ENCODE measurements around the gene WDR11. TPM values are rescaled to one million over a fixed set of nuclear protein-coding genes. Genes with fewer than 3 reads are reported as not detected.

WDR11 gene
- total RNA-seq, 1 experiment from 2014 or later: 48.7 TPM

- Histone ChIP-seq H3T11ph (ENCODE audit: low read length) (no peak overlapping the region), H2BK15ac (ENCODE audit: low read depth, low read length) (no peak overlapping the region), H3K79me2 (ENCODE audit: insufficient read depth, low read length) (no peaks in the 10 kb centered on the region), H3K56ac (ENCODE audit: insufficient read length, low read depth, low read length) (no peak overlapping the region), H2BK120ac (ENCODE audit: low read depth, low read length, poor library complexity, severe bottlenecking) (no peak overlapping the region), H3K9ac (ENCODE audit: extremely low read depth, insufficient read length, low read length) (no peak overlapping the region), H3K18ac (ENCODE audit: insufficient read length, low read depth, low read length) (no peak overlapping the region), H3K4me2 (ENCODE audit: insufficient read depth, insufficient read length, low read length) (peak overlapping the region; percentile 23), H4K20me1 (ENCODE audit: control insufficient read depth, insufficient read depth, insufficient read length) (no peaks in the 10 kb centered on the region), H3K14ac (ENCODE audit: insufficient read depth, low read length) (no peak overlapping the region), H3K23me2 (ENCODE audit: insufficient read length, low read depth, low read length, poor library complexity, severe bottlenecking) (no peaks in the 10 kb centered on the region), H2AFZ (ENCODE audit: low read length) (peak overlapping the region; percentile 93), H4K5ac (ENCODE audit: insufficient read length, low read depth, low read length) (no peak overlapping the region), H4K8ac (replicated peaks; ENCODE audit: insufficient read length, low read depth, low read length) (no peak overlapping the region), H2BK5ac (ENCODE audit: insufficient read length, low read length) (no peak overlapping the region), H3K4ac (ENCODE audit: low read depth, low read length) (no peak overlapping the region), H3K4me1 (ENCODE audit: insufficient read depth, low read length) (no peaks in the 10 kb centered on the region), H2BK12ac (ENCODE audit: insufficient read length, low read depth, low read length) (no peak overlapping the region), H3K27me3 (ENCODE audit: insufficient read depth, low read length) (no peaks in the 10 kb centered on the region), H4K91ac (ENCODE audit: insufficient read length, low read depth, low read length) (no peak overlapping the region), H3K79me1 (ENCODE audit: insufficient read depth, low read depth, low read length, poor library complexity, severe bottlenecking) (no peaks in the 10 kb centered on the region), H3K9me3 (ENCODE audit: control insufficient read depth, low read depth, low read length) (no peaks in the 10 kb centered on the region), H2BK20ac (ENCODE audit: low read depth, low read length, poor library complexity, severe bottlenecking) (no peak overlapping the region), H2AK5ac (ENCODE audit: insufficient read length, low read length) (no peak overlapping the region), H3K27ac (ENCODE audit: insufficient read length, low read depth, low read length) (no peak overlapping the region), H3K23ac (ENCODE audit: insufficient read length, low read depth, low read length) (no peak overlapping the region)
- H3K4me3 Mint-ChIP-seq: no peak overlapping the region
- DNase-seq: peak; percentile 91
- no peaks in the 10 kb centered on the region for H3K27me3 Mint-ChIP-seq (ENCODE audit: low read depth)
- H3K36me3 Mint-ChIP-seq (ENCODE audit: insufficient read depth in 1 of 3, low read depth in 3 of 3): no peaks in the 10 kb centered on the region; a peak in 1 of 7 replicates
- peaks cover 10 to 16% of the 10 kb centered on the region in 2 experiments; a peak in 3 of 4 replicates for H3K4me1 Mint-ChIP-seq
- no CpG with 5 or more reads among the region's 23 CpGs for WGBS (ENCODE audit: extremely low coverage, insufficient read length, low lambda C conversion rate)
- TF ChIP-seq CTCF (conservative IDR thresholded peaks at IDR 0.05): peak; percentile 92
- peak overlapping the region in 1 of 3 experiments; percentile 57; a peak in 2 of 7 replicates for H3K27ac Mint-ChIP-seq
- H3K9me3 Mint-ChIP-seq: peaks cover 3% of the 10 kb centered on the region in 2 experiments; a peak in 2 of 5 replicates
Measured at GRCh38 chr10:120942806-120943413, 91.7 kb downstream of the WDR11 start.
